Esophagus muscularis mucosa (tissue), 4 donors: Measurements from ENCODE around the gene FOXF2.

ENCODE experiments used
- EP300 ChIP-seq: sonication (generic); formaldehyde crosslinking; IDR thresholded peaks from one replicate; pipeline ENCODE4 v1.6.1; 2017; ENCODE audit warnings: antibody characterized with exemption
- POLR2A ChIP-seq: fragments of 450-650 bp; IDR thresholded peaks from one replicate; pipeline ENCODE4 v1.6.1; 2017; ENCODE audit warnings: antibody characterized with exemption, moderate library complexity, mild to moderate bottlenecking, low read depth
- POLR2AphosphoS5 ChIP-seq, 2 donors: sonication (generic); formaldehyde crosslinking; IDR thresholded peaks; one replicate each; pipeline ENCODE4 v1.6.1; 2017; ENCODE audit warnings: antibody characterized with exemption in 2 of 2
- TF ChIP-seq, protein P1 (sequence below), 3 experiments: fragments of 200-600 bp in 2 of 3; fragments of 450-650 bp in 1 of 3; sonication (generic) in 2 of 3; IDR thresholded peaks; one replicate each; pipeline ENCODE4 v1.5.1; 2017 to 2019; ENCODE audit warnings: antibody characterized with exemption in 3 of 3, mild to moderate bottlenecking in 2 of 3, moderate library complexity in 1 of 3

DNA sequence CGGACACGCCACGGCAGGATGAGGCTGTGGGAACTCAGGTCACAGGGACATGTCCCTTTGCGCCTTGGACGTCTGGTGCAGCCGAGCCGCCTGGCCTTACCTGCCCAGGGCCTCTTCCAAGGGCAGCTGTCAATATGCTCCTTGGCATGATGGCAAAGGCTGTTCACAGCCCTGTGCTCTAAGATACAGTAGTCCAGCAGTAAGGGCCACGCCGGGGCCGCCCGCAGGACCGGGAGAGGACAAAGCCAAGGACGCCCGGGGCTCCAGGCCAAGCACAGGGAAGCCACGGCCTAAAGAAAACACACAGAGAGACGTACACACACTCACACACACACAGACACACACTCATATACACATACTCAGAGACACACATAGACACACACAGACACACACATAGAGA lies 13.0 kb downstream of the FOXF2 start:
- TF ChIP-seq POLR2AphosphoS5 (IDR thresholded peaks at IDR 0.05), result no peak
- TF ChIP-seq, protein P1, sequence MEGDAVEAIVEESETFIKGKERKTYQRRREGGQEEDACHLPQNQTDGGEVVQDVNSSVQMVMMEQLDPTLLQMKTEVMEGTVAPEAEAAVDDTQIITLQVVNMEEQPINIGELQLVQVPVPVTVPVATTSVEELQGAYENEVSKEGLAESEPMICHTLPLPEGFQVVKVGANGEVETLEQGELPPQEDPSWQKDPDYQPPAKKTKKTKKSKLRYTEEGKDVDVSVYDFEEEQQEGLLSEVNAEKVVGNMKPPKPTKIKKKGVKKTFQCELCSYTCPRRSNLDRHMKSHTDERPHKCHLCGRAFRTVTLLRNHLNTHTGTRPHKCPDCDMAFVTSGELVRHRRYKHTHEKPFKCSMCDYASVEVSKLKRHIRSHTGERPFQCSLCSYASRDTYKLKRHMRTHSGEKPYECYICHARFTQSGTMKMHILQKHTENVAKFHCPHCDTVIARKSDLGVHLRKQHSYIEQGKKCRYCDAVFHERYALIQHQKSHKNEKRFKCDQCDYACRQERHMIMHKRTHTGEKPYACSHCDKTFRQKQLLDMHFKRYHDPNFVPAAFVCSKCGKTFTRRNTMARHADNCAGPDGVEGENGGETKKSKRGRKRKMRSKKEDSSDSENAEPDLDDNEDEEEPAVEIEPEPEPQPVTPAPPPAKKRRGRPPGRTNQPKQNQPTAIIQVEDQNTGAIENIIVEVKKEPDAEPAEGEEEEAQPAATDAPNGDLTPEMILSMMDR (IDR thresholded peaks at IDR 0.05), result no peak
- TF ChIP-seq POLR2A, result no peak
- TF ChIP-seq EP300, result no peak
